H1 (cell line): ENCODE measurements around the gene SNTG2. TPM values are rescaled to one million over a fixed set of nuclear protein-coding genes. Genes with fewer than 3 reads are reported as not detected.

Source experiments
- CTCF ChIA-PET: fragments of 300-600 bp; sonication (Branson Sonifier 250); formaldehyde crosslinking; loops from one replicate; lab custom pipeline; 2021; ENCODE audit not compliant: partially characterized antibody; lab: Charles Lee
- POLR2A ChIA-PET: fragments of 300-600 bp; sonication (Branson Sonifier 250); formaldehyde crosslinking; loops from one replicate; lab custom pipeline; 2021; ENCODE audit warnings: inconsistent platforms; ENCODE audit not compliant: partially characterized antibody; lab: Charles Lee
- DNase-seq, 2 experiments: peaks; one replicate each; pipeline versions ENCODE4 v3.0.0 to v3.0.0-alpha.2; 2010 to 2022; ENCODE audit warnings: low spot score in 2 of 2, low read depth in 1 of 2, mixed read lengths in 1 of 2
- FAIRE-seq: peaks from 2 replicates; lab custom pipeline; 2011; peaks lifted over from hg19 to GRCh38; lab: Jason Lieb, UNC
- H2AFZ ChIP-seq: 2 replicates; pipeline ENCODE4 v1.8.1; 2012; ENCODE audit warnings: low read length, inconsistent platforms
- H2AK5ac ChIP-seq: 2 replicates; pipeline ENCODE4 v1.6.1; 2013; ENCODE audit warnings: low read depth, low read length
- H2BK120ac ChIP-seq: replicated peaks from 2 replicates; pipeline ENCODE3; 2013; ENCODE audit warnings: low read depth, low read length, inconsistent platforms
- H2BK12ac ChIP-seq: 2 replicates; pipeline ENCODE4 v1.6.1; 2013; ENCODE audit warnings: low read depth, low read length
- H2BK15ac ChIP-seq: 2 replicates; pipeline ENCODE4 v1.6.1; 2013; ENCODE audit warnings: low read length
- H2BK20ac ChIP-seq: 2 replicates; pipeline ENCODE4 v1.6.1; 2013; ENCODE audit warnings: low read length
- H2BK5ac ChIP-seq: 2 replicates; pipeline ENCODE4 v1.6.1; 2013; ENCODE audit warnings: low read depth, low read length
- H3K14ac ChIP-seq: 2 replicates; pipeline ENCODE4 v1.6.1; 2013; ENCODE audit warnings: inconsistent platforms; ENCODE audit not compliant: insufficient read length
- H3K18ac ChIP-seq: 2 replicates; pipeline ENCODE4 v1.6.1; 2013; ENCODE audit warnings: low read length; ENCODE audit errors: extremely low read depth
- H3K23ac ChIP-seq: 2 replicates; pipeline ENCODE4 v1.6.1; 2013; ENCODE audit warnings: inconsistent platforms; ENCODE audit not compliant: insufficient read length
- H3K23me2 ChIP-seq: 2 replicates; pipeline ENCODE4 v1.6.1; 2013; ENCODE audit warnings: low read depth, low read length
- H3K27ac ChIP-seq: 2 replicates; pipeline ENCODE4 v1.6.1; 2011; ENCODE audit warnings: low read depth, low read length, inconsistent platforms
- H3K27me3 ChIP-seq, 4 experiments: replicated peaks in 1 of 4; 1 replicate in 1 of 4; 2 replicates in 3 of 4; pipeline versions ENCODE4 v1.6.1 to v1.8.1; 2011 to 2013; ENCODE audit warnings: low read length in 3 of 4, mild to moderate bottlenecking in 3 of 4, inconsistent platforms in 2 of 4, mixed read lengths in 2 of 4, moderate library complexity in 1 of 4; ENCODE audit not compliant: control insufficient read depth in 3 of 4, insufficient read depth in 3 of 4; ENCODE audit errors: extremely low read depth in 1 of 4
- H3K36me3 ChIP-seq, 4 experiments: 2 replicates each; pipeline versions ENCODE4 v1.6.1 to v1.8.1; 2011 to 2013; ENCODE audit warnings: mild to moderate bottlenecking in 4 of 4, low read length in 3 of 4, moderate library complexity in 2 of 4, control low read depth in 1 of 4, inconsistent platforms in 1 of 4; ENCODE audit not compliant: insufficient read depth in 4 of 4, control insufficient read depth in 2 of 4
- H3K4ac ChIP-seq: replicated peaks from 2 replicates; pipeline ENCODE3; 2013; ENCODE audit warnings: low read length, low read depth, mixed read lengths, inconsistent platforms; ENCODE audit not compliant: insufficient read length
- H3K4me1 ChIP-seq, 4 experiments: replicated peaks in 1 of 4; 1 replicate in 1 of 4; 2 replicates in 3 of 4; pipeline versions ENCODE4 v1.6.1 to v1.8.1; 2011 to 2013; ENCODE audit warnings: low read length in 3 of 4, inconsistent platforms in 2 of 4, mixed read lengths in 1 of 4; ENCODE audit not compliant: insufficient read depth in 4 of 4, control insufficient read depth in 3 of 4
- H3K4me2 ChIP-seq, 2 experiments: 2 replicates each; pipeline versions ENCODE4 v1.6.1 to v1.8.1; 2011 to 2013; ENCODE audit warnings: low read depth in 2 of 2, low read length in 2 of 2, control low read depth in 1 of 2, inconsistent platforms in 1 of 2, mild to moderate bottlenecking in 1 of 2; ENCODE audit not compliant: insufficient read depth in 1 of 2
- H3K4me3 ChIP-seq, 4 experiments: fragments of 200-600, 300-600 bp in 1 of 4; sonication (generic), shearing (Covaris generic), sonication (Bioruptor Twin) in 1 of 4; 2 replicates each; pipeline versions ENCODE4 v1.5.1 to v1.8.1; 2011 to 2016; ENCODE audit warnings: low read length in 4 of 4, low read depth in 3 of 4, control low read depth in 2 of 4, inconsistent platforms in 2 of 4, mild to moderate bottlenecking in 2 of 4, mixed read lengths in 1 of 4, moderate library complexity in 1 of 4; ENCODE audit not compliant: insufficient read depth in 2 of 4; ENCODE audit errors: extremely low read depth in 1 of 4
- H3K56ac ChIP-seq: replicated peaks from 2 replicates; pipeline ENCODE3; 2013; ENCODE audit warnings: low read depth, mild to moderate bottlenecking, mixed read lengths, low read length, inconsistent platforms; ENCODE audit not compliant: insufficient read length
- H3K79me1 ChIP-seq: 2 replicates; pipeline ENCODE4 v1.6.1; 2013; ENCODE audit warnings: low read depth, low read length, control low read depth
- H3K79me2 ChIP-seq, 2 experiments: 2 replicates each; pipeline versions ENCODE4 v1.6.1 to v1.8.1; 2012 to 2013; ENCODE audit warnings: low read length in 2 of 2, mild to moderate bottlenecking in 2 of 2, inconsistent platforms in 1 of 2; ENCODE audit not compliant: insufficient read depth in 2 of 2, control insufficient read depth in 1 of 2
- H3K9ac ChIP-seq, 4 experiments: replicated peaks in 1 of 4; 1 replicate in 1 of 4; 2 replicates in 3 of 4; pipeline versions ENCODE4 v1.6.1 to v1.8.1; 2011 to 2013; ENCODE audit warnings: low read depth in 3 of 4, low read length in 3 of 4, control low read depth in 2 of 4, mild to moderate bottlenecking in 2 of 4, moderate library complexity in 2 of 4, inconsistent platforms in 1 of 4; ENCODE audit errors: extremely low read depth in 1 of 4
- H3K9me3 ChIP-seq, 2 experiments: 2 replicates each; pipeline versions ENCODE4 v1.6.1 to v1.8.1; 2012 to 2013; ENCODE audit warnings: mild to moderate bottlenecking in 2 of 2, moderate library complexity in 2 of 2, control low read depth in 1 of 2, inconsistent platforms in 1 of 2, low read depth in 1 of 2, low read length in 1 of 2, mixed read lengths in 1 of 2; ENCODE audit not compliant: insufficient read depth in 2 of 2
- H4K20me1 ChIP-seq, 2 experiments: replicated peaks in 1 of 2; 2 replicates each; pipeline versions ENCODE3 to v1.8.1; 2011 to 2013; ENCODE audit warnings: inconsistent platforms in 2 of 2, low read length in 2 of 2, mild to moderate bottlenecking in 1 of 2; ENCODE audit not compliant: insufficient read depth in 2 of 2, control insufficient read depth in 1 of 2
- H4K5ac ChIP-seq: 2 replicates; pipeline ENCODE4 v1.6.1; 2013; ENCODE audit warnings: low read length, low read depth, mixed read lengths, inconsistent platforms; ENCODE audit not compliant: insufficient read length
- H4K8ac ChIP-seq: 2 replicates; pipeline ENCODE4 v1.8.0; 2013; ENCODE audit warnings: mild to moderate bottlenecking, moderate library complexity, low read length, inconsistent platforms; ENCODE audit not compliant: insufficient read depth; ENCODE audit errors: extremely low read depth
- H4K91ac ChIP-seq: replicated peaks from 2 replicates; pipeline ENCODE3; 2013; ENCODE audit warnings: low read length, mixed read lengths, inconsistent platforms; ENCODE audit not compliant: insufficient read length
- CHD1 ChIP-seq: IDR thresholded peaks from 2 replicates; pipeline ENCODE4 v1.6.1; 2012; ENCODE audit warnings: low read depth, low read length, improper control_type of control experiment
- GABPA ChIP-seq: IDR thresholded peaks from 2 replicates; pipeline ENCODE4 v1.6.1; 2011; ENCODE audit warnings: mild to moderate bottlenecking, low read length, moderate library complexity, borderline replicate concordance; ENCODE audit not compliant: insufficient read depth
- WGBS, 2 experiments: shearing (Covaris generic) in 1 of 2; methylation state at CpG; one replicate each; pipeline versions ENCODE4 v1.1.6 to v1.1.7; 2013 to 2015; ENCODE audit warnings: low lambda C conversion rate in 2 of 2, mixed read lengths in 2 of 2, inconsistent platforms in 1 of 2, low coverage in 1 of 2, missing lambda C conversion rate in 1 of 2; ENCODE audit not compliant: insufficient replicate concordance in 2 of 2, insufficient coverage in 1 of 2, insufficient read length in 1 of 2; ENCODE audit errors: extremely low coverage in 1 of 2, missing lambda C conversion rate in 1 of 2; 5-methylcytosine and 5-hydroxymethylcytosine counted together
- polyA plus RNA-seq, 7 experiments: library from polyadenylated mRNA; depleted of rRNA in 3 of 7; stranded (reverse) in 5 of 7; unstranded in 2 of 7; fragments of >200 nt in 5 of 7; fragments of 200-250 nt in 2 of 7; gene quantifications; 1 replicate in 5 of 7; 2 replicates in 1 of 7; 4 replicates in 1 of 7; pipeline versions ENCODE4 v1.2.1 to v1.2.3, GENCODE V29; 2011 to 2013; ENCODE audit warnings: missing spikeins in 2 of 7, mixed read lengths in 2 of 7
- total RNA-seq: library from RNA; stranded (reverse); fragmentation: NEBNext Ultra II Directional; extraction: Animal tissue kit (Norgen Biotek cat#: 25700); gene quantifications from 2 replicates; pipeline ENCODE4 v1.2.1, GENCODE V29; 2021

Gene SNTG2
- total and polyA plus RNA-seq, 2 of the 8 experiments (the other 6 are each of a cell fraction or from before 2014, with no cell fraction given): 6.6 to 18.1 TPM

DNA sequence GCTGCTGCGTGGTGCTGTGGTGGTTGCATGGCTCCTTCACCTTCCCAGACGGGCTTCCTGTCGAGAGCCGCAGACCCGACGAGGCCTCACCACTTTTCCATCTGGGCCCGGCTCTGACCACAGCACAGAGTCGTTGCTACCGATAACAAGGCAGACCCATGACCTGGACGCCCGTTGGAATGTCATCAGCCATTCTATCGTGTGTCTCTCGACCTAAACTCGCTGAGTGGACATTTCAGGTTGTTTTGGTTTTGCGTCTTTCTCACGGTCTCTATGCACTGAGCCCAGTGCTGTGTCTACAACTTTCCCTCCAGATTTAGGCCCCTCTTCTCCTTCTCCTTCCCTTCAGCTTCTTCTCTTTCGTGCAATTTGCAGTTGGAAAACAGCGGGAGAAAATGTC lies 257.9 kb downstream of the SNTG2 start:
- Histone ChIP-seq H3K36me3 (peaks cover 2 to 22% (median 5%) of the 10 kb centered on the region in 4 experiments; a peak in 6 of 8 replicates), H2AFZ (no peak overlapping the region), H3K23me2 (no peaks in the 10 kb centered on the region), H4K91ac (no peak overlapping the region), H2AK5ac (no peak overlapping the region), H4K5ac (no peak overlapping the region), H3K9me3 (peaks cover 2 to 8% of the 10 kb centered on the region in 2 experiments; a peak in 3 of 4 replicates), H3K4me3 (no peak overlapping the region)
- 94% methylated on average over 17 of the region's 18 CpGs; no CpG with 5 or more reads in 1 of the 2 experiments for WGBS, 2 experiments
- no peak for TF ChIP-seq CHD1
- no peak for TF ChIP-seq GABPA
- TF ChIP-seq, all 59 proteins: peak for 0
- Histone ChIP-seq H2BK20ac (no peak overlapping the region), H3K79me2 (no peaks in the 10 kb centered on the region), H3K4me2 (no peak overlapping the region), H3K4ac (no peak overlapping the region), H2BK5ac (no peak overlapping the region), H3K9ac (no peak overlapping the region), H3K27ac (no peak overlapping the region), H3K14ac (no peak overlapping the region), H3K79me1 (no peaks in the 10 kb centered on the region), H3K18ac (no peak overlapping the region), H3K56ac (no peak overlapping the region), H3K4me1 (no peaks in the 10 kb centered on the region), H3K23ac (no peak overlapping the region), H2BK15ac (no peak overlapping the region), H2BK120ac (no peak overlapping the region), H4K20me1 (no peaks in the 10 kb centered on the region), H2BK12ac (no peak overlapping the region), H3K27me3 (no peaks in the 10 kb centered on the region), H4K8ac (no peak overlapping the region; the same call in 1 of the 2 replicates)
- no peak for FAIRE-seq
- ChIA-PET CTCF (no interaction called here), POLR2A (no interaction called here)
- DNase-seq: no peak
